ENCODE results near the gene ALKBH4.
"Not testable (repeated sequence)": the region's sequence is repeated elsewhere in the genome, so short reads cannot be mapped to it uniquely, and the experiment has no call there.

The ALKBH4 gene

GRCh38 chr7:102464577-102465280 is at the start of gene ALKBH4, which contains the start of gene LRWD1:
Gene ALKBH4 (minus strand): TSS chr7:102464863. CDS start chr7:102464836, 27 bp downstream.
Gene LRWD1 (plus strand): TSS chr7:102464984. CDS start chr7:102465081, 97 bp downstream.
- peak; percentile 98 for DNase-seq

GRCh38 chr7:102512642-102513221 is 48.1 kb upstream of the ALKBH4 start:
- not testable (repeated sequence) for DNase-seq

GRCh38 chr7:102511860-102512522 is 47.3 kb upstream of the ALKBH4 start:
- DNase-seq: not testable (repeated sequence)

- DNase-seq: not testable (repeated sequence)
These were observed 45.9 kb upstream of the ALKBH4 start for GRCh38 chr7:102510575-102510974.

- DNase-seq: not testable (repeated sequence)
These were observed 42.9 kb upstream of the ALKBH4 start for GRCh38 chr7:102507410-102508088.

- not testable (repeated sequence) for DNase-seq
These were observed 40.9 kb upstream of the ALKBH4 start for GRCh38 chr7:102505298-102506185.

- DNase-seq: not testable (repeated sequence)
These were observed 38.5 kb upstream of the ALKBH4 start for GRCh38 chr7:102503141-102503540.

GRCh38 chr7:102498321-102498720 is 33.7 kb upstream of the ALKBH4 start:
- DNase-seq: not testable (repeated sequence)

GRCh38 chr7:102497308-102497707 is 32.6 kb upstream of the ALKBH4 start:
- not testable (repeated sequence) for DNase-seq

- not testable (repeated sequence) for DNase-seq
These were observed 32.2 kb upstream of the ALKBH4 start for GRCh38 chr7:102496861-102497260.

- not testable (repeated sequence) for DNase-seq
These were observed 29.9 kb upstream of the ALKBH4 start for GRCh38 chr7:102494473-102495149.

- DNase-seq: not testable (repeated sequence)
These were observed 29.4 kb upstream of the ALKBH4 start for GRCh38 chr7:102494026-102494425.

GRCh38 chr7:102493220-102493935 is 28.7 kb upstream of the ALKBH4 start:
- DNase-seq: not testable (repeated sequence)

- DNase-seq: not testable (repeated sequence)
These were observed 25.9 kb upstream of the ALKBH4 start for GRCh38 chr7:102490529-102491075.

GRCh38 chr7:102484317-102484716 is 19.7 kb upstream of the ALKBH4 start:
- not testable (repeated sequence) for DNase-seq

- DNase-seq: not testable (repeated sequence)
These were observed 17.3 kb upstream of the ALKBH4 start for GRCh38 chr7:102481962-102482361.

- not testable (repeated sequence) for DNase-seq
These were observed 15.4 kb upstream of the ALKBH4 start for GRCh38 chr7:102479982-102480637.

- DNase-seq: not testable (repeated sequence)
These were observed 14.5 kb upstream of the ALKBH4 start for GRCh38 chr7:102479209-102479584.

GRCh38 chr7:102478314-102479208 is 13.9 kb upstream of the ALKBH4 start, which contains the start of gene POLR2J:
Gene POLR2J (minus strand): TSS chr7:102478922. CDS start chr7:102478860, 62 bp downstream.
- DNase-seq: not testable (repeated sequence)
